ENCODE results near the gene MED13L.

GRCh38 chr12:115953450-115953849, 324.0 kb downstream of the MED13L start:
- TF ChIP-seq CTCF (IDR thresholded peaks at IDR 0.05) (no peak), ZFX (IDR thresholded peaks at IDR 0.05; ENCODE audit: borderline replicate concordance) (no peak)

Data from 22Rv1 (cell line).